CD14-positive monocyte (primary cell): Measurements from ENCODE around the gene FCRL5. TPM values are rescaled to one million over a fixed set of nuclear protein-coding genes. Genes with fewer than 3 reads are reported as not detected.

ENCODE experiments used
- DNase-seq, 3 donors: peaks; one replicate each; pipeline ENCODE4 v3.0.0-alpha.2; 2011 to 2022
- H2AFZ ChIP-seq: 2 replicates; pipeline ENCODE4 v1.6.0; 2012; ENCODE audit warnings: mild to moderate bottlenecking, low read depth, low read length, inconsistent platforms; ENCODE audit not compliant: insufficient read depth, poor library complexity, severe bottlenecking
- H3K27ac ChIP-seq, 2 donors: 1 replicate in 1 of 2; 2 replicates in 1 of 2; pipeline ENCODE4 v1.5.1; 2012 to 2013; ENCODE audit warnings: low read length in 2 of 2, control low read depth in 1 of 2, inconsistent platforms in 1 of 2, low read depth in 1 of 2, mild to moderate bottlenecking in 1 of 2
- H3K27me3 ChIP-seq, 2 donors: one replicate each; pipeline versions ENCODE4 v1.6.0 to v1.6.1; 2011 to 2013; ENCODE audit warnings: low read length in 2 of 2; ENCODE audit not compliant: control insufficient read depth in 2 of 2, insufficient read depth in 2 of 2
- H3K36me3 ChIP-seq, 2 donors: replicated peaks in 1 of 2; 1 replicate in 1 of 2; 2 replicates in 1 of 2; pipeline versions ENCODE4 v1.5.1 to v1.6.1; 2012 to 2013; ENCODE audit warnings: low read length in 2 of 2, control low read depth in 1 of 2, inconsistent platforms in 1 of 2, mild to moderate bottlenecking in 1 of 2; ENCODE audit not compliant: insufficient read depth in 2 of 2, control insufficient read depth in 1 of 2
- H3K4me1 ChIP-seq, 2 donors: 1 replicate in 1 of 2; 2 replicates in 1 of 2; pipeline versions ENCODE4 v1.5.1 to v1.6.1; 2012 to 2013; ENCODE audit warnings: low read length in 2 of 2, control low read depth in 1 of 2, inconsistent platforms in 1 of 2, mild to moderate bottlenecking in 1 of 2, moderate library complexity in 1 of 2; ENCODE audit not compliant: insufficient read depth in 2 of 2, control insufficient read depth in 1 of 2
- H3K4me2 ChIP-seq: replicated peaks from 2 replicates; pipeline ENCODE3; 2012; ENCODE audit warnings: low read length, moderate library complexity, mild to moderate bottlenecking; ENCODE audit not compliant: poor library complexity, severe bottlenecking; ENCODE audit errors: extremely low read depth
- H3K4me3 ChIP-seq, 3 experiments: fragments of 200-600 bp in 1 of 3; sonication (generic) in 1 of 3; replicated peaks in 1 of 3; 1 replicate in 2 of 3; 2 replicates in 1 of 3; pipeline ENCODE4 v1.5.1; 2011 to 2013; ENCODE audit warnings: low read length in 3 of 3, mild to moderate bottlenecking in 3 of 3, control low read depth in 2 of 3, low read depth in 2 of 3, inconsistent platforms in 1 of 3, moderate library complexity in 1 of 3
- H3K79me2 ChIP-seq: 2 replicates; pipeline ENCODE4 v1.6.0; 2012; ENCODE audit warnings: mild to moderate bottlenecking, control low read depth, inconsistent platforms, low read length, moderate library complexity; ENCODE audit not compliant: insufficient read depth
- H3K9ac ChIP-seq: 2 replicates; pipeline ENCODE4 v1.6.0; 2017; ENCODE audit warnings: low read length, mild to moderate bottlenecking; ENCODE audit not compliant: insufficient read depth, poor library complexity, severe bottlenecking
- H3K9me3 ChIP-seq, 2 donors: replicated peaks in 1 of 2; 1 replicate in 1 of 2; 2 replicates in 1 of 2; pipeline versions ENCODE4 v1.5.1 to v1.6.1; 2012 to 2013; ENCODE audit warnings: low read length in 2 of 2, control low read depth in 1 of 2; ENCODE audit not compliant: control insufficient read depth in 1 of 2, insufficient read depth in 1 of 2
- H4K20me1 ChIP-seq: 2 replicates; pipeline ENCODE4 v1.6.0; 2012; ENCODE audit warnings: mild to moderate bottlenecking, low read length, control low read depth, moderate library complexity; ENCODE audit not compliant: insufficient read depth
- H3K27ac Mint-ChIP-seq, 7 donors: one replicate each; pipeline ENCODE4 v1.8.0; 2020; ENCODE audit warnings: mild to moderate bottlenecking in 7 of 7, mixed read lengths in 7 of 7, moderate library complexity in 6 of 7, inconsistent platforms in 2 of 7
- H3K27me3 Mint-ChIP-seq, 3 donors: one replicate each; pipeline ENCODE4 v1.8.0; 2021 to 2022; ENCODE audit warnings: low read depth in 3 of 3, mild to moderate bottlenecking in 3 of 3, mixed read lengths in 3 of 3, moderate library complexity in 3 of 3, inconsistent platforms in 1 of 3
- H3K36me3 Mint-ChIP-seq, 2 donors: one replicate each; pipeline ENCODE4 v1.8.0; 2020; ENCODE audit warnings: mixed read lengths in 2 of 2, inconsistent platforms in 1 of 2, mild to moderate bottlenecking in 1 of 2
- H3K4me1 Mint-ChIP-seq: one replicate; pipeline ENCODE4 v1.8.0; 2020; ENCODE audit warnings: mild to moderate bottlenecking, mixed read lengths
- H3K4me3 Mint-ChIP-seq, 2 donors: one replicate each; pipeline ENCODE4 v1.8.0; 2020; ENCODE audit warnings: mild to moderate bottlenecking in 2 of 2, mixed read lengths in 2 of 2, moderate library complexity in 1 of 2
- H3K9me3 Mint-ChIP-seq, 7 donors: one replicate each; pipeline ENCODE4 v1.8.0; 2020 to 2022; ENCODE audit warnings: mixed read lengths in 7 of 7, mild to moderate bottlenecking in 6 of 7, moderate library complexity in 6 of 7, inconsistent platforms in 2 of 7
- WGBS: methylation state at CpG from one replicate; pipeline ENCODE4 v1.1.5; 2013; ENCODE audit warnings: missing lambda C conversion rate; ENCODE audit not compliant: insufficient coverage; 5-methylcytosine and 5-hydroxymethylcytosine counted together
- intact Hi-C, 2 donors: fragments of 100-400 bp; cut with micrococcal nuclease; formaldehyde crosslinking; loops; one replicate each; pipeline versions ENCODE4 v1.15.0 to v1.15.1; 2023
- polyA plus RNA-seq, 3 donors: library from polyadenylated mRNA; depleted of rRNA in 1 of 3; unstranded in 2 of 3; stranded (reverse) in 1 of 3; fragments of 300-500 nt in 2 of 3; fragments of >200 nt in 1 of 3; fragmentation: Illumina TruSeq in 2 of 3; gene quantifications; 1 replicate in 2 of 3; 2 replicates in 1 of 3; pipeline ENCODE4 v1.2.3, GENCODE V29; 2012 to 2021
- TF ChIP-seq, protein P1 (sequence below): fragments of 200-600 bp; IDR thresholded peaks from one replicate; pipeline ENCODE4 v1.8.0; 2022; ENCODE audit warnings: antibody characterized with exemption, mild to moderate bottlenecking

Gene FCRL5
- polyA plus RNA-seq, 3 donors: 0.06 to 0.25 TPM; not detected in 1

- H3K27ac ChIP-seq: no peak overlapping the region
- Mint-ChIP-seq H3K27me3 (peaks cover 2 to 5% (median 4%) of the 10 kb centered on the region in 3 donors), H3K27ac (no peak overlapping the region), H3K4me1 (peaks cover 2% of the 10 kb centered on the region), H3K4me3 (no peak overlapping the region), H3K36me3 (no peaks in the 10 kb centered on the region), H3K9me3 (peaks cover 0 to 2% (median 0%) of the 10 kb centered on the region in 7 donors)
- H4K20me1 ChIP-seq: no peaks in the 10 kb centered on the region
- intact Hi-C loops: no loop called here
- DNase-seq: no peak
- H3K4me3 ChIP-seq: no peak overlapping the region
- no peaks in the 10 kb centered on the region for H3K36me3 ChIP-seq
- H2AFZ ChIP-seq: no peak overlapping the region
- H3K4me2 ChIP-seq: no peak overlapping the region
- no peaks in the 10 kb centered on the region for H3K4me1 ChIP-seq
- TF ChIP-seq, protein P1, sequence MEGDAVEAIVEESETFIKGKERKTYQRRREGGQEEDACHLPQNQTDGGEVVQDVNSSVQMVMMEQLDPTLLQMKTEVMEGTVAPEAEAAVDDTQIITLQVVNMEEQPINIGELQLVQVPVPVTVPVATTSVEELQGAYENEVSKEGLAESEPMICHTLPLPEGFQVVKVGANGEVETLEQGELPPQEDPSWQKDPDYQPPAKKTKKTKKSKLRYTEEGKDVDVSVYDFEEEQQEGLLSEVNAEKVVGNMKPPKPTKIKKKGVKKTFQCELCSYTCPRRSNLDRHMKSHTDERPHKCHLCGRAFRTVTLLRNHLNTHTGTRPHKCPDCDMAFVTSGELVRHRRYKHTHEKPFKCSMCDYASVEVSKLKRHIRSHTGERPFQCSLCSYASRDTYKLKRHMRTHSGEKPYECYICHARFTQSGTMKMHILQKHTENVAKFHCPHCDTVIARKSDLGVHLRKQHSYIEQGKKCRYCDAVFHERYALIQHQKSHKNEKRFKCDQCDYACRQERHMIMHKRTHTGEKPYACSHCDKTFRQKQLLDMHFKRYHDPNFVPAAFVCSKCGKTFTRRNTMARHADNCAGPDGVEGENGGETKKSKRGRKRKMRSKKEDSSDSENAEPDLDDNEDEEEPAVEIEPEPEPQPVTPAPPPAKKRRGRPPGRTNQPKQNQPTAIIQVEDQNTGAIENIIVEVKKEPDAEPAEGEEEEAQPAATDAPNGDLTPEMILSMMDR: no peak
- H3K9ac ChIP-seq: no peak overlapping the region
- 93% methylated on average over 2 of the region's 2 CpGs for WGBS
- no peaks in the 10 kb centered on the region for H3K9me3 ChIP-seq
- no peaks in the 10 kb centered on the region for H3K79me2 ChIP-seq
- no peaks in the 10 kb centered on the region for H3K27me3 ChIP-seq
Observed at GRCh38 chr1:157519451-157519850, 32.9 kb downstream of the FCRL5 start.

DNA sequence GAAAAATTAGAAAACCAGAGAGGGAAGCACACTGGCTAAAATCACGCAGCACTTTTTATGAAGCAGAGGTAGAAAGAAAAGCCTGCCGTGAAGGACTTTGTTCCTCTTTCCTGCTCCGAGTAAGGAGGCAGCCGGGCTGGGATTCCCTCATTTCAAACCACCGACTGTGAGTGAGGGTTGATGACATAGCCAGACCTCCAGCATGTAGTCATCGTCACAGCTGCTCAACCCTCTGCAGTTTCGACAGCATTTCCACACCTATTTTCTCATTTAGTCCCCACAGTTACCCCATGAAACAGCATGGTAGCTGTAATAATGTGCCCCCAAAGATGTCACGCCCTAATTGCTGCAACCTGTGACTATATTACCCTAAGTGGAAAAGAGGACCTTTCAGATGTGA is 35.3 kb downstream of the FCRL5 start:
- no peaks in the 10 kb centered on the region for H3K36me3 ChIP-seq
- intact Hi-C loops: no loop called here
- H3K9me3 Mint-ChIP-seq: peaks cover 0 to 2% (median 0%) of the 10 kb centered on the region in 7 donors

More for the DNA sequence above, 35.3 kb downstream of the FCRL5 start:
- Mint-ChIP-seq H3K4me3 (no peak overlapping the region), H3K27ac (no peak overlapping the region), H3K4me1 (peaks cover 6% of the 10 kb centered on the region), H3K27me3 (peaks cover 2 to 8% (median 5%) of the 10 kb centered on the region in 3 donors), H3K36me3 (no peaks in the 10 kb centered on the region)
- Histone ChIP-seq H3K4me2 (no peak overlapping the region), H3K4me3 (no peak overlapping the region), H4K20me1 (no peaks in the 10 kb centered on the region), H3K27me3 (no peaks in the 10 kb centered on the region), H3K79me2 (no peaks in the 10 kb centered on the region), H3K9ac (no peak overlapping the region), H3K27ac (no peak overlapping the region), H2AFZ (no peak overlapping the region), H3K4me1 (no peaks in the 10 kb centered on the region), H3K9me3 (no peaks in the 10 kb centered on the region)
- DNase-seq: peak in 2 of 3 donors; percentile 13 to 59
- TF ChIP-seq, protein P1: no peak
- 100% methylated on average over 1 of the region's 8 CpGs for WGBS
